Fibroblast of villous mesenchyme (primary cell): ENCODE data around the gene SLC25A12. TPM values are rescaled to one million over a fixed set of nuclear protein-coding genes. Genes with fewer than 3 reads are reported as not detected.
"Not testable (repeated sequence)": the region's sequence is repeated elsewhere in the genome, so short reads cannot be mapped to it uniquely, and the experiment has no call there.

Experiments used
- DNase-seq: peaks from one replicate; pipeline ENCODE4 v3.0.0-alpha.2; 2010; ENCODE audit warnings: low read depth
- H3K4me3 ChIP-seq: 2 replicates; pipeline ENCODE4 v1.5.1; 2011; ENCODE audit warnings: low read depth, mild to moderate bottlenecking, low read length
- total RNA-seq: library from RNA; depleted of rRNA; stranded (reverse); fragments of >200 nt; gene quantifications from 2 replicates; pipeline ENCODE4 v1.2.3, GENCODE V29; 2012
- TF ChIP-seq, protein P1 (sequence below): IDR thresholded peaks from 2 replicates; pipeline ENCODE4 v1.5.1; 2012; ENCODE audit warnings: low read depth, mild to moderate bottlenecking, low read length; ENCODE audit not compliant: insufficient read depth

SLC25A12 gene
- total RNA-seq, 1 donor: 25.5 TPM

DNA sequence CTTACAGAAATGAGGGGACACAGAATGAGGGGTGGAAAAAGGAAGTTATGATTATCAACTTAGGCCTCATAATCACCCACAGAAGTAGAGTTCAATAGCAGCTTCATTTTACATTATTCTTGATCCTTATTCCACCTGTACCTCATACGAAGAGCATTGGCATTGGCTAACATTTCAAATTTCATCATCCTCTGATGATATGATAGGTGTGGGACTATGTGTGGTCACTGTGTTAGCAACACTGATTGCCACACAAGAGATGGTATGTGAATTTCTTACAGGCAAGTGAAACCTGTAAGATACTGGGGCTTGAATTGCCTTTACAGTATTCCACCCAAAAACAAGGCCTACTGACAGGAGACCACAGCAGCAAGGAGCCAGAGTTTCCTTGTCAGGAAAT lies 14.2 kb upstream of the SLC25A12 start:
- TF ChIP-seq, protein P1, sequence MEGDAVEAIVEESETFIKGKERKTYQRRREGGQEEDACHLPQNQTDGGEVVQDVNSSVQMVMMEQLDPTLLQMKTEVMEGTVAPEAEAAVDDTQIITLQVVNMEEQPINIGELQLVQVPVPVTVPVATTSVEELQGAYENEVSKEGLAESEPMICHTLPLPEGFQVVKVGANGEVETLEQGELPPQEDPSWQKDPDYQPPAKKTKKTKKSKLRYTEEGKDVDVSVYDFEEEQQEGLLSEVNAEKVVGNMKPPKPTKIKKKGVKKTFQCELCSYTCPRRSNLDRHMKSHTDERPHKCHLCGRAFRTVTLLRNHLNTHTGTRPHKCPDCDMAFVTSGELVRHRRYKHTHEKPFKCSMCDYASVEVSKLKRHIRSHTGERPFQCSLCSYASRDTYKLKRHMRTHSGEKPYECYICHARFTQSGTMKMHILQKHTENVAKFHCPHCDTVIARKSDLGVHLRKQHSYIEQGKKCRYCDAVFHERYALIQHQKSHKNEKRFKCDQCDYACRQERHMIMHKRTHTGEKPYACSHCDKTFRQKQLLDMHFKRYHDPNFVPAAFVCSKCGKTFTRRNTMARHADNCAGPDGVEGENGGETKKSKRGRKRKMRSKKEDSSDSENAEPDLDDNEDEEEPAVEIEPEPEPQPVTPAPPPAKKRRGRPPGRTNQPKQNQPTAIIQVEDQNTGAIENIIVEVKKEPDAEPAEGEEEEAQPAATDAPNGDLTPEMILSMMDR: no peak
- H3K4me3 ChIP-seq: no peak overlapping the region
- no peak for DNase-seq

DNA sequence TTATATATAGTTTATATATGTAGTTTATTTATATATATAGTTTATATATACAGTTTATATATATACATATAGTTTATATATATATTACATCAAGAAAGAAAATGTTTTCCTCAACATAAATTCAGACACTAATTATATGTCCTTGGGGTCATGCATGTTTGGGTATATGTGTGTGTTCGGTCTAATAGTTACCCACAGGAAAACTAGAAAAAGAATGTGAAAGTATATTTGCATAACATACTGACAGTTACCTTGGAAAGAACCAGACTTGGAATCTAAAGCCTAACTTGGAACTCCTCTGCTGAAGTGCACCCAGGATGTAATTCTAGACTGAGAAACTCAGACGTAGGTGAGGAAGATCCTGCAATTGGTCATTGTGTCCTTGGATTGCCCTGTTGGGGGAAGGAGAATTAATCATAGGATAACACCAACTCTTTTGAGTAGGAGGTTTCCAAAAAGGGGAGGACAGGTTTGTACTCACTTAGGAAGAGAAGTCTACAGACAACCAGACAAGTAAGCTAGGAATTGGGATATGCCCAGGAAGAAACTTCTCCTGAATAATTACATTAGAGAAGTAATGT lies 8.9 kb upstream of the SLC25A12 start:
- TF ChIP-seq, protein P1: no peak
- no peak overlapping the region for H3K4me3 ChIP-seq
- no peak for DNase-seq

DNA sequence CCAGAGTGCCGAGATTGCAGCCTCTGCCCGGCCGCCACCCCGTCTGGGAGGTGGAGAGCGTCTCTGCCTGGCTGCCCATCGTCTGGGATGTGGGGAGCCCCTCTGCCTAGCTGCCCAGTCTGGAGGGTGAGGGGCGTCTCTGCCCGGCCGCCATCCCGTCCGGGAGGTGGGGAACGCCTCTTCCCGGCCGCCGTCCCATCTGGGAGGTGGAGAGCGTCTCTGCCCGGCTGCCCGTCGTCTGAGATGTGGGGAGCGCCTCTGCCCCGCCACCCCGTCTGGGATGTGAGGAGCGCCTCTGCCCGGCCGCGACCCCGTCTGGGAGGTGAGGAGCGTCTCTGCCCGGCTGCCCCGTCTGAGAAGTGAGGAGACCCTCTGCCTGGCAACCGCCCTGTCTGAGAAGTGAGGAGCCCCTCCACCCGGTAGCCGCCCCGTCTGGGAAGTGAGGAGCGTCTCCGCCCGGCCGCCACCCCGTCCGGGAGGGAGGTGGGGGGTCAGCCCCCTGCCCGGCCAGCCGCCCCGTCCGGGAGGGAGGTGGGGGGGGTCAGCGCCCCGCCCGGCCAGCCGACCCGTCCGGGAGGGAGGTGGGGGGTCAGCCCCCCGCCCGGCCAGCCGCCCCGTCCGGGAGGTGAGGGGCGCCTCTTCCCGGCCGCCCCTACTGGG lies 5.7 kb upstream of the SLC25A12 start:
- H3K4me3 ChIP-seq, DNase-seq: not testable (repeated sequence)

DNA sequence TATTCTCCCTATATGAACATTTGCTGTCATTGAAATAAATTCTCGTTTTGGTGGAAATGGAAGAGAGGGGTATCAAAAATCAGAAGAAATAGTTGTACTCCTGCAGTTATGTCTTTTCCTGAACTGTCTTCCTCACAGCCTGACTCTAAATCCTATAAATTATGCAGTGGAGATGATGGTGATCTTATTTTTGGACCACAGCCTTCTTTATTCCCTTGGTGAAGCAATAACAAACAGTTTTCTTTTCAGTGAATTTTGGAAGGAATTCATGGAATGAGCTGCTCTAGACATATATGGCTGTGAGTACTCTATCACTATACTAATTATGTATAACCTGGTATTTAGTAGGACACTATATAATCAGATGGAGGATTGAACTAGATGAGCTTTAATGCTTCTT lies 1.7 kb upstream of the SLC25A12 start:
- TF ChIP-seq, protein P1: no peak
- no peak for DNase-seq

DNA sequence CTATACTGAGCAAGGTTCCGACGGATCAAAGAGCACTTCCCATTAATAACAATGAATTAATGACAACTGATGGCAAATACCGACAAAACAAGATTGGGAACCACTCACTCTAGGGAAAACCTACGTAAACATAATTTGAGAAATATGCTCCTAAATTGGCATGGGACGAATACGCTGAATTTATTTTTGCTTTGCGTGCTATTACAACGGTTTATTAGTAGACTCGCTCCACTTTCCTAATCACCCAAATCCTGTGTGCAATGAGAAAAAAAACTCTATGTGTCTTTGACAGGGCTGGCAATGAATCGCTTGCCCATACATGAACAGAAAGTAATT lies 536 bp upstream of the SLC25A12 start:
- DNase-seq: no peak
- TF ChIP-seq, protein P1: no peak
- peak overlapping the region; percentile 76 for H3K4me3 ChIP-seq

More for the DNA sequence above, 1.7 kb upstream of the SLC25A12 start:
- H3K4me3 ChIP-seq: no peak overlapping the region

DNA sequence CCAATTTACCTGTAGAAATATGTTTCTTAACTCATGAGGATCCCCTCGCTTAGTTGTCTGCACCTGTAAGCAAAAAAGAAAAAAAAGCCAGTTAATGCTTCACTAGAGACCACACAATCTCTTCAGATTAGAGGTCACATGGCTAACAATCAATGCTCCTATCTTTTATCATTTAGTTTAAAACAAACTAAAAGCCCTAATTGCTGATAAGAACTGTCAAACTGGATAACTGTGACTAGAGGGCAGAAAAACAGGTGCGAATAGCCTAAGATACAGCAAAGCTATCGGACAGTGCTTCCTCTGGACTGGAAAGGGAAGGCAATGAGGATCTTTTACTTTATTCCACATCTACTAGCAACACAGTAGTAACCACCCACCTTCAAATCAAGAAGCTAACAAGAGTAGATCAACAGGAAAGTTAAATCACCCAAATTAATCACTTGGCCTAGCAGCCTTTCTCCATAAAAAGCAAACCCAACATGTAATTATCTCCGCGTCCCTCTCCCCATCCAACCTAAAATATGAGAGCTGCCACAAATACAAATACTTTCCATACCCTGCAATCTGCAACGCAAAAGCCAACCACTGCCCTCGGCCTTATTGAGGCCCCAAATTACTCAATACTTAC lies 734 bp downstream of the SLC25A12 start:
- DNase-seq: peak; percentile 26
- TF ChIP-seq, protein P1: no peak
- H3K4me3 ChIP-seq: peak overlapping the region; percentile 76

DNA sequence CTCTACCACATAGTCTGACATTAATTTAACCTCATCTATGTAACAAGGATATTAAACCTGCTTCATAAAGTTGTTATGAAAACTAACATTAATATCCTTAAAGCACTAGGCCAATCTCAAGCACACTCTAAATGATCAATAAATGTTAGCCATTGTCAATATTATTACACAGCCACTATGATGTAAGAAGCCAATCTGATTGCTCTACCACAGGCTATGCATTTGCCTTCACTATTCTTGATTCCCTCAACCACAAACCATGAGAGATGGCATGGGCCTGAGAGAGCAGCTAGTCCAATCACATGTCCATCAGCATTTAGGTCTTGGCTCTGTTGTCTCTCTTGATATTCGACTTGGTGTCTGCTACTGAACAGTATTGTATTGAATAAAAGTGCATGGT lies 4.2 kb downstream of the SLC25A12 start:
- TF ChIP-seq, protein P1: no peak
- no peak overlapping the region for H3K4me3 ChIP-seq
- no peak for DNase-seq
